Measurements from ENCODE around the gene PRXL2B.
"Not testable (repeated sequence)": the region's sequence is repeated elsewhere in the genome, so short reads cannot be mapped to it uniquely, and the experiment has no call there.

The PRXL2B gene

DNA sequence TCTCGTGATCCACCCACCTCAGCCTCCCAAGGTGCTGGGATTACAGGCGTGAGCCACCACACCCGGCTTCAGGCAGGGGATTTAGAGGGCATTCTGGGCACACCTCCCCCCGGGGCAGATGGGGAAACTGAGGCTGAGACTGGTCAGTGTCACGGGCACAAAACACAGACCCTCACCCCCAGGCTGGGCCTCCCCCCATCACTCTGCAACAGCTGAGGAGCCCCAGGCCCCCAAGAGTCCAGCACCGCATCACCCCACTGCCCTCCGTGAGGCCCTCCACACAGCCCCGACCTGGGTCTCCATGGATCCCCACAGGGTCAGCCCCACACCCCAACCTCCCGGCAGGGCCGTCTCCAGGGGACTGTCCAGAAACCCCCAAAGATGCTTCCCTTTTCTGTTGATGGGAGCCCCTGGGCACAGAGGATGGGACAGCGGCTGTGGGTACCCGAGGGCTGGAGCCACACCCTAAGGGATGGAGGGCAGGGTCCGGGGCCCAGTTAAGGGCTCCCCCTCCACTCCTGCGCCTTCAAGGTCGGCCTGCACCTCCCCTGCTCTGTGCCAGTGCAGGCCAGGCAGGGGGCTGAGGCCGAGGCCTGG is 19.4 kb upstream of the PRXL2B start:
- 85% methylated on average over 16 of the region's 16 CpGs for WGBS
- H3K27me3 ChIP-seq (ENCODE audit: control insufficient read depth in 1 of 2, insufficient read depth in 1 of 2, low read length in 2 of 2): peaks cover 5 to 41% of the 10 kb centered on the region in 2 experiments
- no peak overlapping the region for H3K23ac ChIP-seq (ENCODE audit: low read length in 2 of 2)
- H3K4me1 ChIP-seq (ENCODE audit: control insufficient read depth, insufficient read depth, low read depth, low read length): peaks cover 9% of the 10 kb centered on the region
- no peak overlapping the region for H4K91ac ChIP-seq (ENCODE audit: low read length)
- peaks cover 5 to 12% of the 10 kb centered on the region in 2 experiments for H3K36me3 ChIP-seq (ENCODE audit: control insufficient read depth in 1 of 2, insufficient read depth in 2 of 2, low read depth in 1 of 2, low read length in 2 of 2)
- DNase-seq: no peak
- no peak overlapping the region for H2AFZ ChIP-seq (ENCODE audit: low read depth, low read length)
- H3K18ac ChIP-seq (ENCODE audit: low read depth in 1 of 2, low read length in 2 of 2): no peak overlapping the region
- no peak overlapping the region for H2BK12ac ChIP-seq (ENCODE audit: low read length in 2 of 2)
- no peak overlapping the region for H3K4ac ChIP-seq (ENCODE audit: low read depth in 1 of 2, low read length in 2 of 2)
- H3K9ac ChIP-seq (ENCODE audit: low read length): no peak overlapping the region
- no peak overlapping the region for H3K4me2 ChIP-seq (ENCODE audit: low read length, poor library complexity, severe bottlenecking)
- H3K4me3 ChIP-seq (ENCODE audit: insufficient read depth in 1 of 2, low read depth in 1 of 2, low read length in 2 of 2): no peak overlapping the region
- H2AK5ac ChIP-seq (ENCODE audit: low read length, severe bottlenecking): no peak overlapping the region
- H3K27ac ChIP-seq (ENCODE audit: low read length, poor library complexity, severe bottlenecking): no peak overlapping the region
- no peak overlapping the region for H2BK5ac ChIP-seq (ENCODE audit: low read depth, low read length, poor library complexity, severe bottlenecking)
- H2BK15ac ChIP-seq (ENCODE audit: low read depth, poor library complexity, severe bottlenecking): no peak overlapping the region
- no peak overlapping the region for H4K8ac ChIP-seq (ENCODE audit: low read length)
- no peak overlapping the region for H2BK120ac ChIP-seq (ENCODE audit: low read depth, low read length)
- H3K9me3 ChIP-seq (ENCODE audit: control insufficient read depth, low read length): no peaks in the 10 kb centered on the region
- no peaks in the 10 kb centered on the region for H3K79me1 ChIP-seq (replicated peaks; ENCODE audit: low read length, poor library complexity, severe bottlenecking)
- H3K14ac ChIP-seq (ENCODE audit: low read length in 2 of 2): no peak overlapping the region

DNA sequence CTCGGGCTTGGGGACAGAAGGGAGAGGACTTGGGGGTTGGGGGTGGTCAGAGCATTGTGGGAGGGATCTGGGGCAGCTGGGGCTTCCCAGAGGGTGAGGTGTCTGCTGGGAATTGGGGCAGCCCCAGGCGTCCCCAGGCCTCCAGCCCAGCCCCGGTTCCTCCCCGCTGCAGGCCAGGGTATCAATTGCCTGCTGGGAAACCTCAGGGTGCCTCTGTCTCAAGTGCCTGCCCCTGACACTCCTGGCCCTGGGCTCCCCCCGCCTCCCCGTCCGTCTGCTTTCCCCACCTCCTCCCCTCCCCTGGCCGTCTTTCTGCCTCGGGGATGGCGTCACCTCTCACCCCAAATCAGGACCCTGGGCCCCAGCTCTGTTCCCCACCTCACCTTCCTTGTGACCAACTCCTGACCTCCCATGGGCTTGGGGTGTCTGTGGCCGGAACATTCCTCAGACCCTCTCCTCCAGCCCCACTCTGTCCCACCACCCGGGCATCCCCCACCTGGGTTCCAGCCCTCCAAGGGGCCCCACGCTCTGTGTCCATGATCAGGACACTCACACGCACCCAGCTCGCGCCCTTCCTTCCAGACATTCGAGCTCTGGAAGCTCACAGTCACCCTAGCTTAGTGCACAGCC is 18.3 kb upstream of the PRXL2B start:
- H3K23ac ChIP-seq (ENCODE audit: low read length in 2 of 2); H4K91ac ChIP-seq (ENCODE audit: low read length); DNase-seq; H2BK5ac ChIP-seq (ENCODE audit: low read depth, low read length, poor library complexity, severe bottlenecking); H3K4me2 ChIP-seq (ENCODE audit: low read length, poor library complexity, severe bottlenecking); H2AK5ac ChIP-seq (ENCODE audit: low read length, severe bottlenecking); H3K4me1 ChIP-seq (ENCODE audit: control insufficient read depth, insufficient read depth, low read depth, low read length); H2BK15ac ChIP-seq (ENCODE audit: low read depth, poor library complexity, severe bottlenecking); H3K27ac ChIP-seq (ENCODE audit: low read length, poor library complexity, severe bottlenecking); H3K4ac ChIP-seq (ENCODE audit: low read depth in 1 of 2, low read length in 2 of 2); H3K4me3 ChIP-seq (ENCODE audit: insufficient read depth in 1 of 2, low read depth in 1 of 2, low read length in 2 of 2); H3K9me3 ChIP-seq (ENCODE audit: control insufficient read depth, low read length); H4K8ac ChIP-seq (ENCODE audit: low read length); H3K18ac ChIP-seq (ENCODE audit: low read depth in 1 of 2, low read length in 2 of 2); H3K36me3 ChIP-seq (ENCODE audit: control insufficient read depth in 1 of 2, insufficient read depth in 2 of 2, low read depth in 1 of 2, low read length in 2 of 2); H3K9ac ChIP-seq (ENCODE audit: low read length); H2BK120ac ChIP-seq (ENCODE audit: low read depth, low read length); H2AFZ ChIP-seq (ENCODE audit: low read depth, low read length); H3K14ac ChIP-seq (ENCODE audit: low read length in 2 of 2); H2BK12ac ChIP-seq (ENCODE audit: low read length in 2 of 2); H3K79me1 ChIP-seq (replicated peaks; ENCODE audit: low read length, poor library complexity, severe bottlenecking): not testable (repeated sequence)
- WGBS: 67% methylated on average over 2 of the region's 17 CpGs
- peaks cover 5 to 41% of the 10 kb centered on the region in 2 experiments for H3K27me3 ChIP-seq (ENCODE audit: control insufficient read depth in 1 of 2, insufficient read depth in 1 of 2, low read length in 2 of 2)

DNA sequence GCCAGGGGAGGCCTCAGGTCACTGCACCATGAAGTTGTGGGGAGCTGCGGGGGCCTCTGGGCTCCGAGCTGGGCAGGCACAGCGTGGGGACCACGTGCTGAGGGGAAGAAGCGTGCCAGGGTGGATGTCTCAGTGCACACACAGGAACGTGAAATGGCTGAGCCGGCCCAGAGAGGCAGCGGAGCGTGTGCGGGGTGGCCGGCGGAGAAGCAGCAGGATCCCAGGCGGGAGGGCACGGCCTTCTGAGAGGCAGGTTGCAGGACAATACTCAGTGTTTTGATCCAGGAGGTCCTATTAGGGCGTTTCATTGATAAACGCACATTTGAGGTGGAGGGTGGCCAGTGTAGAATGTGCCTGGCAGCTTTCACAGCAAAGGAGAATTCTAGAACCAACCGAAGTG is 17.5 kb upstream of the PRXL2B start:
- Histone ChIP-seq H3K9ac (ENCODE audit: low read length) (no peak overlapping the region), H2BK5ac (ENCODE audit: low read depth, low read length, poor library complexity, severe bottlenecking) (no peak overlapping the region), H2BK120ac (ENCODE audit: low read depth, low read length) (no peak overlapping the region), H3K27ac (ENCODE audit: low read length, poor library complexity, severe bottlenecking) (no peak overlapping the region), H3K4ac (ENCODE audit: low read depth in 1 of 2, low read length in 2 of 2) (no peak overlapping the region), H2BK12ac (ENCODE audit: low read length in 2 of 2) (no peak overlapping the region), H3K27me3 (ENCODE audit: control insufficient read depth in 1 of 2, insufficient read depth in 1 of 2, low read length in 2 of 2) (peaks cover 5 to 41% of the 10 kb centered on the region in 2 experiments), H2BK15ac (ENCODE audit: low read depth, poor library complexity, severe bottlenecking) (no peak overlapping the region), H3K79me1 (replicated peaks; ENCODE audit: low read length, poor library complexity, severe bottlenecking) (no peaks in the 10 kb centered on the region), H3K9me3 (ENCODE audit: control insufficient read depth, low read length) (peaks cover 6% of the 10 kb centered on the region), H3K4me1 (ENCODE audit: control insufficient read depth, insufficient read depth, low read depth, low read length) (peaks cover 9% of the 10 kb centered on the region), H3K4me3 (ENCODE audit: insufficient read depth in 1 of 2, low read depth in 1 of 2, low read length in 2 of 2) (no peak overlapping the region), H2AK5ac (ENCODE audit: low read length, severe bottlenecking) (no peak overlapping the region), H3K14ac (ENCODE audit: low read length in 2 of 2) (no peak overlapping the region), H3K36me3 (ENCODE audit: control insufficient read depth in 1 of 2, insufficient read depth in 2 of 2, low read depth in 1 of 2, low read length in 2 of 2) (no peaks in the 10 kb centered on the region), H2AFZ (ENCODE audit: low read depth, low read length) (no peak overlapping the region), H3K23ac (ENCODE audit: low read length in 2 of 2) (no peak overlapping the region), H3K4me2 (ENCODE audit: low read length, poor library complexity, severe bottlenecking) (no peak overlapping the region), H3K18ac (ENCODE audit: low read depth in 1 of 2, low read length in 2 of 2) (no peak overlapping the region), H4K91ac (ENCODE audit: low read length) (no peak overlapping the region), H4K8ac (ENCODE audit: low read length) (no peak overlapping the region)
- no peak for DNase-seq
- 83% methylated on average over 12 of the region's 17 CpGs for WGBS

DNA sequence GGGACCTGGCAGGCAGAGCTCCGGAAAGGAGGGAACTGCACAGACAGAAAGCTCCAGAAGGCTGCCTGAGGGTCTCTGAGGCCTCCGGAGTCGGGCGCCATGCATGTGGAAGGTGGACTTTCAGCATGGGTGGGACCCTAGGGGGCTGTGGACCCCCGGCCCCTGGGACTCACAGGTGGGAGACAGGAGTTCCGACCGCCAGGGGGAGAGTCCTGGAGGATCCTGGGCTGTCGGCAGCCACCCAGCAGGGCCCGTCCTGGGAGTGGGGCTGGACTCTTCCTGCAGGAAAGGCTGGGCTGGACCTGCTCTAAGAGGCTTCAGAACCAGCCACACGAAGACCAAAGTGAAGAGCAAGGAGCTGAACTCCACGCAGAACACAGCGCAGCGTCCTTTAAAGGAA is 16.9 kb upstream of the PRXL2B start:
- not testable (repeated sequence) for H3K79me1 ChIP-seq (replicated peaks; ENCODE audit: low read length, poor library complexity, severe bottlenecking); H2AFZ ChIP-seq (ENCODE audit: low read depth, low read length); DNase-seq; H4K8ac ChIP-seq (ENCODE audit: low read length); H2BK5ac ChIP-seq (ENCODE audit: low read depth, low read length, poor library complexity, severe bottlenecking); H3K4ac ChIP-seq (ENCODE audit: low read depth in 1 of 2, low read length in 2 of 2); H2AK5ac ChIP-seq (ENCODE audit: low read length, severe bottlenecking); H3K4me2 ChIP-seq (ENCODE audit: low read length, poor library complexity, severe bottlenecking); H3K23ac ChIP-seq (ENCODE audit: low read length in 2 of 2); H3K9ac ChIP-seq (ENCODE audit: low read length); H4K91ac ChIP-seq (ENCODE audit: low read length); H3K4me1 ChIP-seq (ENCODE audit: control insufficient read depth, insufficient read depth, low read depth, low read length); H3K14ac ChIP-seq (ENCODE audit: low read length in 2 of 2); H2BK15ac ChIP-seq (ENCODE audit: low read depth, poor library complexity, severe bottlenecking); H3K18ac ChIP-seq (ENCODE audit: low read depth in 1 of 2, low read length in 2 of 2); H2BK120ac ChIP-seq (ENCODE audit: low read depth, low read length); H3K27ac ChIP-seq (ENCODE audit: low read length, poor library complexity, severe bottlenecking); H3K4me3 ChIP-seq (ENCODE audit: insufficient read depth in 1 of 2, low read depth in 1 of 2, low read length in 2 of 2); H2BK12ac ChIP-seq (ENCODE audit: low read length in 2 of 2); H3K36me3 ChIP-seq (ENCODE audit: control insufficient read depth in 1 of 2, insufficient read depth in 2 of 2, low read depth in 1 of 2, low read length in 2 of 2); H3K9me3 ChIP-seq (ENCODE audit: control insufficient read depth, low read length)
- 86% methylated on average over 13 of the region's 13 CpGs for WGBS
- peaks cover 5 to 41% of the 10 kb centered on the region in 2 experiments for H3K27me3 ChIP-seq (ENCODE audit: control insufficient read depth in 1 of 2, insufficient read depth in 1 of 2, low read length in 2 of 2)

Measured in mesenchymal stem cell (in vitro differentiated cells and primary cell).